ENCODE data around the gene PIEZO2. TPM values are rescaled to one million over a fixed set of nuclear protein-coding genes. Genes with fewer than 3 reads are reported as not detected.

The PIEZO2 gene
- total RNA-seq, 1 donor from 2014 or later: 8.4 TPM

DNA sequence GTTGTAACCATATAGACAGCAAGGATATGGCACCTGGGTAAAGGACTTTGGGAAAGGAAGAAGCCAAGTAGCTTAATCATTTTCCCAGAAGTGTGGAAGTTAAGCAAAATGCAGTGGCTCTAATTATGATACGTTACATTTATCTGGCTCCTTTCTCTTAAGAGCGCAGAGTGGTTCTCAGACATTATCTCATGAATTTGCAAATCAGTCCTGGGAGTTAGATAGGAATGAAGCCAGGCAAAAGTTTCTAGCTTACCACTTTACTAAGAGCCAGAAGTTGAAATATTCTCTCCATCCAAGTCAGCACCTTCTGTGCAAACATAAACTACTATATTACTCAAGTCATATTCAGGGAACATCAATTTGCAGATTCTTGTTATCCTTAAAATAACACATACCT lies 10.9 kb upstream of the PIEZO2 start:
- no peak overlapping the region for H3K4me3 Mint-ChIP-seq (ENCODE audit: unreplicated experiment)
- H3K27me3 Mint-ChIP-seq (ENCODE audit: unreplicated experiment): no peaks in the 10 kb centered on the region
- TF ChIP-seq, protein P1, sequence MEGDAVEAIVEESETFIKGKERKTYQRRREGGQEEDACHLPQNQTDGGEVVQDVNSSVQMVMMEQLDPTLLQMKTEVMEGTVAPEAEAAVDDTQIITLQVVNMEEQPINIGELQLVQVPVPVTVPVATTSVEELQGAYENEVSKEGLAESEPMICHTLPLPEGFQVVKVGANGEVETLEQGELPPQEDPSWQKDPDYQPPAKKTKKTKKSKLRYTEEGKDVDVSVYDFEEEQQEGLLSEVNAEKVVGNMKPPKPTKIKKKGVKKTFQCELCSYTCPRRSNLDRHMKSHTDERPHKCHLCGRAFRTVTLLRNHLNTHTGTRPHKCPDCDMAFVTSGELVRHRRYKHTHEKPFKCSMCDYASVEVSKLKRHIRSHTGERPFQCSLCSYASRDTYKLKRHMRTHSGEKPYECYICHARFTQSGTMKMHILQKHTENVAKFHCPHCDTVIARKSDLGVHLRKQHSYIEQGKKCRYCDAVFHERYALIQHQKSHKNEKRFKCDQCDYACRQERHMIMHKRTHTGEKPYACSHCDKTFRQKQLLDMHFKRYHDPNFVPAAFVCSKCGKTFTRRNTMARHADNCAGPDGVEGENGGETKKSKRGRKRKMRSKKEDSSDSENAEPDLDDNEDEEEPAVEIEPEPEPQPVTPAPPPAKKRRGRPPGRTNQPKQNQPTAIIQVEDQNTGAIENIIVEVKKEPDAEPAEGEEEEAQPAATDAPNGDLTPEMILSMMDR (IDR thresholded peaks at IDR 0.05; ENCODE audit: unreplicated experiment): no peak
- H3K9me3 Mint-ChIP-seq (ENCODE audit: unreplicated experiment): no peaks in the 10 kb centered on the region
- no peak for DNase-seq (ENCODE audit: low spot score)
- H3K4me1 Mint-ChIP-seq (ENCODE audit: unreplicated experiment): peaks cover 6% of the 10 kb centered on the region
- H3K36me3 Mint-ChIP-seq (ENCODE audit: low read depth, unreplicated experiment): no peaks in the 10 kb centered on the region
- H3K27ac Mint-ChIP-seq (ENCODE audit: unreplicated experiment): no peak overlapping the region

DNA sequence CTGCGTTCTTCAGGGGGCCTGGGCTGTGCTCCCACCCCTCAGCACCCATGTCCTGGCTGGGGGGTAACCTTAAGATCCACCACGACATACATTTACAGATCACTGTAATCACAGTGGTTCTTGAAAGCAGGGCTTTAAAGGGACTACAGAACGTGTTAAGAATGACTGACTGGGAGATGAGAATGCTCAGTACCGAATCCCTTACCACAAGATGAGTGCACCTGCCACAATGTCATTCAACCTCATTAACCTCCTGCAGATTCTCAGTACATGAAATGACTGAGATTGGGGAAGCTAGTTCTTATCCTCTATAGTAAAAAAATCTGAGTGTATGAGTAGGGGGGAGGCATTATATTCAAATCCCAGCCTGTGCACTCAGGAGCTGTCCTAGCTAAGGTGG lies 10.5 kb upstream of the PIEZO2 start:
- no peaks in the 10 kb centered on the region for H3K9me3 Mint-ChIP-seq (ENCODE audit: unreplicated experiment)
- peaks cover 2% of the 10 kb centered on the region for H3K27me3 Mint-ChIP-seq (ENCODE audit: unreplicated experiment)
- H3K4me1 Mint-ChIP-seq (ENCODE audit: unreplicated experiment): peaks cover 6% of the 10 kb centered on the region
- H3K4me3 Mint-ChIP-seq (ENCODE audit: unreplicated experiment): no peak overlapping the region
- TF ChIP-seq, protein P1 (IDR thresholded peaks at IDR 0.05; ENCODE audit: unreplicated experiment): no peak
- no peak overlapping the region for H3K27ac Mint-ChIP-seq (ENCODE audit: unreplicated experiment)
- no peak for DNase-seq (ENCODE audit: low spot score)
- no peaks in the 10 kb centered on the region for H3K36me3 Mint-ChIP-seq (ENCODE audit: low read depth, unreplicated experiment)

DNA sequence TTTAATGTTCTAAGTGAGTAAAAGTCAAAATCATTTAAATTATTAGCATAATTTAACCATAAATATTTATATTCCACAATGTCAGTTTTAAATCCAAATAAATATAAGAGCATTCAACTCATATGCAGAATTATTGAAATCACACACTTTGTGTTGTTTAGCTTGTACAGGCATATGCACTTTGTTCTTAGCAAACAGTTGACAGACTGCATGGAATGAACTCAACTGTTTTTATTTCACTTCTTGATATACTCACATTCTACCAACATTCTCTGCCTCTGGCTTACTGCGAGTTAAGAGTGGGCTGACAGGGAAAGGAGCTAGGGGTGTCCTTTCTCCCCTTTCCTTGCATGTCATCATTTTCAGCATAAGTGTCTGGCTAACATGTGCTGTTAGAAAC lies 7.6 kb upstream of the PIEZO2 start:
- Mint-ChIP-seq H3K9me3 (ENCODE audit: unreplicated experiment) (no peaks in the 10 kb centered on the region), H3K4me1 (ENCODE audit: unreplicated experiment) (no peaks in the 10 kb centered on the region), H3K27ac (ENCODE audit: unreplicated experiment) (no peak overlapping the region), H3K27me3 (ENCODE audit: unreplicated experiment) (peaks cover 3% of the 10 kb centered on the region), H3K4me3 (ENCODE audit: unreplicated experiment) (no peak overlapping the region), H3K36me3 (ENCODE audit: low read depth, unreplicated experiment) (no peaks in the 10 kb centered on the region)
- TF ChIP-seq, protein P1 (IDR thresholded peaks at IDR 0.05; ENCODE audit: unreplicated experiment): no peak
- no peak for DNase-seq (ENCODE audit: low spot score)

DNA sequence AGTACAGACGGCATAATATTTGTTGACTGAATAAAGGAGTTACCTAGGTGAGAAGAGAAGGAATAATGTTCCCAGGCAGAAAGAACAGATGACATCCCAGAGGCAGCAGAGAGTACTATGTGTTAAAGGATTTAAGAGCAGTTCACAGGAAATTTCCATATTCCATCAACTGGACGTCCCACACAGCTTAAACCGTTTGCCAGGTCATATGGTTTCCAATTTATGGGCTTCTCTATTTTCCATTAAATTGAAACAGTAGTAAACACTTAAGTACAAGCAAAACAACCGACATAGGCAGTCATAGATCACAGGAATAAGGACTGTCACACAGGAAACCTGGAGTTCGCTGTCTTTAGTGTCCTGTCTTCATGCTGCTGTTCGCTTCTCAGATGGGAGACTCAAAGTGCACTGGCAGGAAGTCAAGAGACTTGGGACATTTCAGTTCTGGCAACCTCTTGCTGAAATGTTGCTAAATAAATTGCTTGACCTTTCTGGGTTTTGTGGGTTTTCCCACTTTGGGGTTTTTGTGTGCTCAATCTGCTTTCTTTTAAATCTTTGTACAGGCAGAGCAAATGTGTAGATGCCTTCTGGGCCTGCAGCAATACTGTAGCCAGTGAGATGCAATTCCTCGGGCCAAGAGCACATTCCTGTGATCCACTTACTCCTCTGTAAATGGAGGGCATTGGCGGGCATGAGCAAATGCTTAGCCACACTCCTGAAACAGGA lies 5.8 kb upstream of the PIEZO2 start:
- peaks cover under 1% of the 10 kb centered on the region for H3K36me3 Mint-ChIP-seq (ENCODE audit: low read depth, unreplicated experiment)
- peaks cover 2% of the 10 kb centered on the region for H3K9me3 Mint-ChIP-seq (ENCODE audit: unreplicated experiment)
- no peak overlapping the region for H3K27ac Mint-ChIP-seq (ENCODE audit: unreplicated experiment)
- no peak for DNase-seq (ENCODE audit: low spot score)
- TF ChIP-seq, protein P1 (IDR thresholded peaks at IDR 0.05; ENCODE audit: unreplicated experiment): no peak
- peaks cover 10% of the 10 kb centered on the region for H3K27me3 Mint-ChIP-seq (ENCODE audit: unreplicated experiment)
- no peak overlapping the region for H3K4me3 Mint-ChIP-seq (ENCODE audit: unreplicated experiment)
- H3K4me1 Mint-ChIP-seq (ENCODE audit: unreplicated experiment): peaks cover 1% of the 10 kb centered on the region

DNA sequence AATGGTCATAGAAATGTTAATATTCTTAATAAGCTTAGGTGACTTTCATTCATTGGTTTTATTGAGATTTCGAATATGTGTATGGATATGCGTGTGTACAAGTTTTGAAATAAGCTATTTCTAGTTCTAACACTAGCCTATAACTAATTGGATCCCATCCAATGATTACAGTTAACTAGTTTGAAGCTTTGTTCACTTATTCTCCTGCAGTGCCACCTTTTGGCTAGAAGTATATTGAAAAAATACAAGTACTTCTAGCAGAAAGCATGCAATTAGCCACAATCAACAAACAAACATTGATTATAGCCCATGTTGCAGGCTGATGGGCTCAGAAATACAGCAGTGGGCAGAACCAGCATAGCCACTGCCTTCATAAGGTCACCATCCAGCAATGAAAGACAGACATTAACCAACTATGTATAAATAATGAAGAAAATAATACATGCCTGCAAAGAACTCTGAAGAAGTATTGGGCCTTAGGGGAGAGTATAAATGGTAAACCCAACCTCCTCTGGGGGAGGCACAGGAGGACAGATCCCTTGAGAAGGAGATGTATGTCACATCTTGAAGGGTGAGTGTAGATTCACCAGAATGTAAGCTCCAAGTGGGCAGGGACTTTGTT lies 5.1 kb upstream of the PIEZO2 start:
- Mint-ChIP-seq H3K36me3 (ENCODE audit: low read depth, unreplicated experiment) (peaks cover 4% of the 10 kb centered on the region), H3K27ac (ENCODE audit: unreplicated experiment) (no peak overlapping the region), H3K9me3 (ENCODE audit: unreplicated experiment) (peaks cover 5% of the 10 kb centered on the region), H3K4me1 (ENCODE audit: unreplicated experiment) (peaks cover 5% of the 10 kb centered on the region), H3K4me3 (ENCODE audit: unreplicated experiment) (no peak overlapping the region), H3K27me3 (ENCODE audit: unreplicated experiment) (peaks cover 14% of the 10 kb centered on the region)
- DNase-seq (ENCODE audit: low spot score): no peak
- TF ChIP-seq, protein P1 (IDR thresholded peaks at IDR 0.05; ENCODE audit: unreplicated experiment): peak; percentile 55

All from endothelial cell (in vitro differentiated cells).